Mucosa of stomach (tissue), 1 donor: Measurements from ENCODE around the gene PAN3.
"Not testable (repeated sequence)": the region's sequence is repeated elsewhere in the genome, so short reads cannot be mapped to it uniquely, and the experiment has no call there.

ENCODE experiments used
- H3K27me3 ChIP-seq: one replicate; pipeline ENCODE4 v1.7.0; 2013; ENCODE audit warnings: mild to moderate bottlenecking, low read length; ENCODE audit not compliant: control insufficient read depth, insufficient read depth
- H3K36me3 ChIP-seq: one replicate; pipeline ENCODE4 v1.7.0; 2013; ENCODE audit warnings: low read length; ENCODE audit not compliant: control insufficient read depth, insufficient read depth
- H3K4me1 ChIP-seq: one replicate; pipeline ENCODE4 v1.7.0; 2013; ENCODE audit warnings: mild to moderate bottlenecking, low read length; ENCODE audit not compliant: control insufficient read depth, insufficient read depth
- H3K4me3 ChIP-seq: one replicate; pipeline ENCODE4 v1.7.0; 2013; ENCODE audit warnings: low read length
- H3K9ac ChIP-seq: one replicate; pipeline ENCODE4 v1.7.0; 2013; ENCODE audit warnings: mild to moderate bottlenecking, low read length, moderate library complexity
- H3K9me3 ChIP-seq: one replicate; pipeline ENCODE4 v1.7.0; 2013; ENCODE audit warnings: mild to moderate bottlenecking, low read length, moderate library complexity; ENCODE audit not compliant: control insufficient read depth
- donor health status: Pancreatic carcinoma.

PAN3 gene, protein sequence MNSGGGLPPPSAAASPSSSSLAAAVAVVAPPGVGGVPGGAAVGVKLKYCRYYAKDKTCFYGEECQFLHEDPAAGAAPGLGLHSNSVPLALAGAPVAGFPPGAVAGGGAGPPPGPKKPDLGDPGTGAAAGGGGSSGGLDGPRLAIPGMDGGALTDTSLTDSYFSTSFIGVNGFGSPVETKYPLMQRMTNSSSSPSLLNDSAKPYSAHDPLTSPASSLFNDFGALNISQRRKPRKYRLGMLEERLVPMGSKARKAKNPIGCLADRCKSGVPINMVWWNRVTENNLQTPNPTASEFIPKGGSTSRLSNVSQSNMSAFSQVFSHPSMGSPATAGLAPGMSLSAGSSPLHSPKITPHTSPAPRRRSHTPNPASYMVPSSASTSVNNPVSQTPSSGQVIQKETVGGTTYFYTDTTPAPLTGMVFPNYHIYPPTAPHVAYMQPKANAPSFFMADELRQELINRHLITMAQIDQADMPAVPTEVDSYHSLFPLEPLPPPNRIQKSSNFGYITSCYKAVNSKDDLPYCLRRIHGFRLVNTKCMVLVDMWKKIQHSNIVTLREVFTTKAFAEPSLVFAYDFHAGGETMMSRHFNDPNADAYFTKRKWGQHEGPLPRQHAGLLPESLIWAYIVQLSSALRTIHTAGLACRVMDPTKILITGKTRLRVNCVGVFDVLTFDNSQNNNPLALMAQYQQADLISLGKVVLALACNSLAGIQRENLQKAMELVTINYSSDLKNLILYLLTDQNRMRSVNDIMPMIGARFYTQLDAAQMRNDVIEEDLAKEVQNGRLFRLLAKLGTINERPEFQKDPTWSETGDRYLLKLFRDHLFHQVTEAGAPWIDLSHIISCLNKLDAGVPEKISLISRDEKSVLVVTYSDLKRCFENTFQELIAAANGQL

DNA sequence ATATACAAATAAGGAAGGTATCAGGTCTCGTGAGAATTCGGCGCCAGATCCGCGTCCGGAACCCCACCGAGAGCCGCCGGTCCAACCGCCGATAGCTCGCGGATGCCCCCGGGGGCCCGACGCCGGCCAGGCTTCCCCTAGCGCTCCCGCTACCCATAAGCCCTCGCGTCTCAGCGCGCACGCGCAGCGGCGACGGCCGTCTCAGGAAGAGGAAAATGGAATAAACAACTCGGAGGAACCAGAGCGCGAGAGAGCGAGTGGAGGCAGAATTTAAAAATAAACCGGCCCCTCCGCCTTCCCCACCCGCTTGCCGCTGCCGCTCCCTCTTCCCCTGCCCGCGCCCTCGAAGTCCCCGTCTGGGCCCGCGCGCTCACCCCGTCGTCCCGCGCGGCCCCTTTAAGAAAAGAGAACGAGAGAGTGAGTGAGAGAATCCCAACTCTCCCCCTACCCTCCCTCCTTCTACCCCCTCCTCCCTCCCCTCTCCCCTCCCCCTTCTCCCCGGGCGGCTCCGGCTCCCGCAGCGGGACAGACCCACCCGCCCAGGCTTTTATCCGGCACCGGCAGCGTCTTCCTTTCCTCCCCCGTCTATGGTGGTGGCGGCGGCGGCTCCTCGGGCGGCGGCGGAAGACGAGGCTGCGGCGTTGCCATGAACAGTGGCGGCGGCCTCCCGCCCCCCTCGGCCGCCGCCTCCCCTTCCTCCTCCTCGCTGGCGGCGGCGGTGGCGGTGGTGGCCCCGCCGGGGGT, at the start of gene PAN3:
PAN3 (plus strand) TSS at position 534 of the 744 bp plus-strand sequence; CDS start at position 647, 113 bp downstream.
- Histone ChIP-seq H3K4me1 (peaks cover 7% of the 10 kb centered on the region), H3K9me3 (no peaks in the 10 kb centered on the region), H3K36me3 (no peaks in the 10 kb centered on the region), H3K27me3 (no peaks in the 10 kb centered on the region), H3K4me3 (peak within 1 kb of the TSS; percentile 64), H3K9ac (peak within 1 kb of the TSS; percentile 99)

DNA sequence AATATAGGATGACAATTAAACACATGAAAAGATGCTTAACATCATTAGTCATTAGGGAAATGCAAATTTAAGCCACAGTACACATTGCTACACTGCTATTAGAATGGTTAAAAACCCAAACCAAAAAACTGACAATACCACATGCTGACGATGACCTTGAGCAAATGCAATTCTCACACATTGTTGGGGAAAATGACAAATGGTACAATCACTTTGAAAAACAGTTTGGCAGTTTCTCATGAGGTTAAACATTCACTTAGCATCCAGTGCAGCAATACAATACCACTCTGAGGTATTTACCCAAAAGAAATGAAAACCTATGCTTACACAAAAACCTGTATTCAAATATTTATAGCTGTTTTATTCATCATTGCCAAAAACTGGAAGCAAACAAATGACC, 49.3 kb upstream of the PAN3 start:
- Histone ChIP-seq H3K4me1 (no peaks in the 10 kb centered on the region), H3K9me3 (no peaks in the 10 kb centered on the region), H3K9ac (no peak overlapping the region), H3K4me3 (no peak overlapping the region), H3K36me3 (no peaks in the 10 kb centered on the region), H3K27me3 (no peaks in the 10 kb centered on the region)

DNA sequence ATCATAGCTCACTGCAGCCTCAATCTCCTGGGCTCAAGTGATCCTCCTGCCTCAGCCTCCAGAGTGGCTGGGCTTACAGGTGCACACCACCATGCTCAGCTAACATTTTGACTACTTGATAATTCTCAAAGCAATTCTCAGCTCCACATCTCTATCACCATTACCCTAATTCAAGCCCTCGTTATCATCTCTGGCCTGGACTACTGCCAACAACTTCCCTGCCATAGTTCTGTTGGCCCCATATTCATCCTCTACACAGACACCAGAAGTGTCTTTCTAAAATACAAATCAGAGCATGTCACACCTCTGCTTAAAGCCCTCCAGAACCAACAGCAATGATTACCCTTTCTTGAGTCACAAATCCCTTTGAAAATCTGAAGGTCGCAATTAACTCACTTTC, 45.9 kb upstream of the PAN3 start:
- Histone ChIP-seq H3K9me3 (no peaks in the 10 kb centered on the region), H3K9ac (no peak overlapping the region), H3K36me3 (no peaks in the 10 kb centered on the region), H3K27me3 (no peaks in the 10 kb centered on the region), H3K4me1 (no peaks in the 10 kb centered on the region), H3K4me3 (no peak overlapping the region)

DNA sequence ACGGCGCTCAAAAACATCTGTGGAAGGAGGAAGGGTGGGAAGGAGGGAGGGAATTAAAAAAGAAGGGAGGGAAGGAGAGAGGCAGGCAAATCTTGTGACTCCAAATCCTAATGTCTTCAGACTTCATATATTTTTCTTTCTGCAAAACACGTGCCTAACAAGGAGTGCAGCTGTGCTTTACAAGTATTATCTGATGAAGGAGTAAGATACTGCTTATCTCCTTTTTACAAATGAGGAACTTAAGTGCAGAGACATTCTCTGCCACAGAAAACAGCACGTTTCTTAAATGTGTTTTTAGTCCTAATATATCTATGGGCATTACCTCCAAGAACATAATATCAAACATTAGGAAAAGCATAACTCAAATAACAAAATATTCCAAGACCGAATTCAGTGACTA, 44.5 kb upstream of the PAN3 start:
- peaks cover 6% of the 10 kb centered on the region for H3K27me3 ChIP-seq
- H3K4me3 ChIP-seq = no peak overlapping the region
- H3K36me3 ChIP-seq = no peaks in the 10 kb centered on the region
- no peaks in the 10 kb centered on the region for H3K9me3 ChIP-seq
- H3K4me1 ChIP-seq = no peaks in the 10 kb centered on the region
- no peak overlapping the region for H3K9ac ChIP-seq

DNA sequence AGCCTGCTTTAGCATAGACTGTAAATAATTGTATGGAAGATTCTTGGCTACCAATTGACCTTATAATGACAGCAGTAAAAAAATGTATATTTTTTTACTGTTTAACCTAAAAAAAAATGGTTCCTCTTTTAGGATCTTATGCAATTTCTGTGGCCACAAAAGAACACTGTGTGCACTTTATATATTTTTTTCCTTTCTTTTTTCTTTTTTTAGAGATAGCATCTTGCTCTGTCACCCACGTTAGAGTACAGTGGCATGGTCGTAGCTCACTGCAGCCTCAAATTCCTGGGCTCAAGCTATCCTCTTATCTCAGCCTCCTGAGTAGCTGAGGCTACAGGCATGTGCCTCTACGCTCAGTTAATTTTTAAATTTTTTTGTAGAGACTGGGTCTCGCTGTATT, 44.0 kb upstream of the PAN3 start:
- H3K4me3 ChIP-seq = no peak overlapping the region
- H3K9me3 ChIP-seq = no peaks in the 10 kb centered on the region
- no peaks in the 10 kb centered on the region for H3K36me3 ChIP-seq
- no peaks in the 10 kb centered on the region for H3K4me1 ChIP-seq
- H3K27me3 ChIP-seq = peaks cover 10% of the 10 kb centered on the region
- H3K9ac ChIP-seq = no peak overlapping the region

DNA sequence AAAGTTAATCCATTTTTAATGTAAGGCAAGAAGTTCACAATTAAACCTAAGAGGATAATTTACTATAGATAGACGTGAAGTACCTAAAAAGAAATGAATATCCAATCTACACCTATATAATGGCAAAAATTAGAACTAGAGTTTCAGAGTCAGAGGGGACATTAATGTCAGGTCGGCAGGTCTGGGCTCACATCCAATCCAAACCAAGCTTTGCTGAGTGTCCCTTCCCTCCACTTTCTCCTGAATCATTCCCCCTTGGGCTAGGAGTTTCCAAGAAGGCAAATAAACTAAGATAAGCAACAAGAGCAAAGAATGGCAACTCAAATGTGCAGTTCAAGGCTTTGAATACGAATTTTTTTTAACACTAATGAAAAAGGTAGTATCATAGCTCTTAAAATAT, 40.8 kb upstream of the PAN3 start:
- Histone ChIP-seq H3K36me3 (no peaks in the 10 kb centered on the region), H3K27me3 (peaks cover 30% of the 10 kb centered on the region)

DNA sequence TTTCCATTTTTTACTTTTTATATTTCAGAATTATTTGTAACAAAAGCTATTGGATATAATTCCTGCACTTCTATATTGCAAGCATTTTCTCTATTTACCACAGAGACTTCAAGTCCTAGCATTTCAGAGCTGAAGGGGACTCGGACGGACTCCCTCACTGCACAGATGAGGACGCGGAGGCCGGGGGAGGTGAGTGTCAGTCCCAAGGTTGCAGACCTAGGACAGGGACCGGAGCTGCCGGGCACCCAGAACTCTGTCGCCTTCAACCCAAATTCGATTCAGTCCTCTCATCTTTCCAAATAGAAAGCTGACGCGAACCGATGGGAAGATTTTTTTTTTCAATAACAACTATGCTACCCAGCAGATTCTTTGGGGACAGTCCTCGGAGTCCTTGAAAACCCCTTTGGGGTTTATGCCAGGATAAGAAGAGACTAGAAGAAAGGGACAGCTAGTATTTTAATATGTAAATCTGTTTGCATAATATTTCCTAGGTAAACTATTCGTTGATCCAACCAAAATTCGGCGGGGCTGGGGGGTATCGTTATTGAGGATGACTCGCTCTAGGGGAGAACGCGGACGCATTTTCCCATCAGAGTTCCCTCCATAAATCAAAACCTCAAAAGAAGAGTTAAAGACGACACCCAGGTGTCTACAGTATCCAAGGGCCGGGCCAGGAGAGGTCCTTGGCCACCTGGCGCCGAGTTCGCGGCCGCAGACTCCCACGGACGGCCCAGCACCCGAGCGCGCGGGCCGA, 38.8 kb upstream of the PAN3 start:
- Histone ChIP-seq H3K36me3 (no peaks in the 10 kb centered on the region), H3K9me3 (no peaks in the 10 kb centered on the region), H3K9ac (no peak overlapping the region), H3K4me3 (no peak overlapping the region), H3K4me1 (no peaks in the 10 kb centered on the region), H3K27me3 (peaks cover 30% of the 10 kb centered on the region)

More for the DNA sequence above, 40.8 kb upstream of the PAN3 start:
- no peaks in the 10 kb centered on the region for H3K4me1 ChIP-seq
- H3K4me3 ChIP-seq = no peak overlapping the region
- H3K9ac ChIP-seq = no peak overlapping the region
- no peaks in the 10 kb centered on the region for H3K9me3 ChIP-seq

DNA sequence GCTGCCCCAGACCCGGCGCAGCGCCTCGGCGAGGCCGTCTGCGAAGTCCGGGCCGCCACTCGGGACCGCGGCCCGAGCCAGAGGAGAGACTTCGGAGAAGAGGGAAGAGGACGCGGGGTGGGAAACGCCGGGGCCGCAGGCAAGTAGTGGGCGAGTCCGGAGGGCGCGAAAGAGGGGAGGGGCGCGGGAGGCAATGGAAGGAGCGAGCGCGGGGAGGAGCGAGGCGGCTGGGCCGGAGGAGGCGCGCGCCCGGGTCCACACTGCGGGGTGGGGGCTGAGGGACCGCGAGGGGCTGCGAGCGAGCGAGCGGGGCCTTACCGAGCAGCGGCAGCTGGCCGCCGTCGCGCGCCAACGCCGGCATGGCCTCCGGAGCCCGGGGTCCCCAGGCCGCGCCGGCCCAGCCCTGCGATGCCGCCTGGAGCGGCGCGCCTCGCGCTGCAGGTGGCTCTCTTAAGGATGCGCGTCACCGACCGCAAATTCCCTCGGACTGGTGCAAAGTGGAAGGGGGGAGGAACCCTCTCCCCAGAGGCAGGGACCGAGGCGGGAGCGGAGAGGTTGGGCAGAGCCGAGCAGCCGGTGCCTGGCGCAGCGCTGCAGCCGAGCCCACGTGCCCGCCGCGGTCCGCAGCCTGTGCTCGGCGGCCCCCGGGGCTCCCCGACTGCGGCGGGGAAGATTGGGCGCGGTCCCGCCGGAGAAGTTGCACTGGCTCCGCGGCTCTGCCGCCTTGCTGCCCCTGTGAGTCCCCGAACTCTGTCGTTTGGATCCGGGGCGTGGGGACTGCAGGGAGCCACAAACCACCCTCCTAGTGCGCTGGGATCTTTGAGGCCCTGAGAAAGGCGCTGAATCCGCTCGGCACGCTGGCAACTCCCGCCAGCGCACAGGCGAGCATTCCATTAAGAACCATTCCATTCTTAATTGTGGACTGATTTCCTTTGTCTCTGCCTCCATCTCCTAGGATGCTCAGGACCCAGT, 37.9 kb upstream of the PAN3 start, which contains the start of gene FLT3:
FLT3 (minus strand) TSS at position 427 of the 972 bp plus-strand sequence; CDS start at position 361, 66 bp downstream.
- no peak within 1 kb of the TSS for H3K4me3 ChIP-seq
- no peaks in the 10 kb centered on the region for H3K4me1 ChIP-seq
- no peaks in the 10 kb centered on the region for H3K36me3 ChIP-seq
- H3K9me3 ChIP-seq = no peaks in the 10 kb centered on the region
- peaks cover 30% of the 10 kb centered on the region for H3K27me3 ChIP-seq
- H3K9ac ChIP-seq = no peak within 1 kb of the TSS

DNA sequence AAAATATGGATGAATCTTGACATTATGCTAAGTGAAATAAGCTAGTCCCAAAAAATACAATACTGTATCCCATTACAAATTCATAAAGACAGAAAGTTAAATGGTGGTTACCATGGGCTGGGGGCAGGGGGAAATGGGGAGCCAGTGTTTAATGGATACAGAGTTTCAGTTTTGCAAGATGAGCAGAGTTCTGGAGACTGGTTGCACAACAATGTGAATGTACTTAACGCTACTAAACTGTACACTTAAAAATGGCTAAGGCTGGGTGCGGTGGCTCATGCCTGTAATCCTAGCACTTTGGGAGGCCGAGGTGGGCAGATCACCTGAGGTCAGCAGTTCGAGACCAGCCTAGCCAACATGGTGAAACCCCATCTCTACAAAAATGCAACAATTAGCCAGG, 36.5 kb upstream of the PAN3 start:
- peaks cover 30% of the 10 kb centered on the region for H3K27me3 ChIP-seq
- H3K4me3 ChIP-seq, H3K9me3 ChIP-seq, H3K9ac ChIP-seq, H3K4me1 ChIP-seq, H3K36me3 ChIP-seq: not testable (repeated sequence)

DNA sequence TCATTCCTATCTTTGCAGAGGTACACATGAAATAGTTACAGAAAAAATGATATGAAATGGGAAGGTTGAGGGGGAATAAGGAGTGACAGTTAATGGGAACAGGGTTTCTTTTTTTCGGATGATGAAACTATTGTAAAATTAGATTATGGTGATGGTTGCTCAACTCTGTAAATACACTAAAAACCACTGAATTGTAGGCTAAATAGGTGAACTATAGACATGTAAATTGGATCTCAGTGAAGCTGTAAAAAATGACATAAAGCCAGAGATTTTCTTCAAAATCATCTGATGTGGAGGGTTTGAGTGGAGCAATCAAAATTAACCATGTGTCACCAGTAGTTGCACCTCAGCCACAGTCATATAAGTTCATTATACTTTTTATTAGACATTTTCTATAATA, 31.4 kb upstream of the PAN3 start:
- Histone ChIP-seq H3K4me1 (no peaks in the 10 kb centered on the region), H3K9me3 (no peaks in the 10 kb centered on the region), H3K36me3 (no peaks in the 10 kb centered on the region), H3K9ac (no peak overlapping the region), H3K27me3 (no peaks in the 10 kb centered on the region), H3K4me3 (no peak overlapping the region)
